SW480 (cell line): ENCODE data around the gene TNIP2.
"Not testable (repeated sequence)": the region's sequence is repeated elsewhere in the genome, so short reads cannot be mapped to it uniquely, and the experiment has no call there.

Source experiments
- DNase-seq: peaks from one replicate; pipeline ENCODE4 v3.0.0-alpha.2; 2016; ENCODE audit warnings: low spot score

TNIP2 gene

GRCh38 chr4:2768921-2769336 lies 12.8 kb upstream of the TNIP2 start:
- no peak for DNase-seq

DNA sequence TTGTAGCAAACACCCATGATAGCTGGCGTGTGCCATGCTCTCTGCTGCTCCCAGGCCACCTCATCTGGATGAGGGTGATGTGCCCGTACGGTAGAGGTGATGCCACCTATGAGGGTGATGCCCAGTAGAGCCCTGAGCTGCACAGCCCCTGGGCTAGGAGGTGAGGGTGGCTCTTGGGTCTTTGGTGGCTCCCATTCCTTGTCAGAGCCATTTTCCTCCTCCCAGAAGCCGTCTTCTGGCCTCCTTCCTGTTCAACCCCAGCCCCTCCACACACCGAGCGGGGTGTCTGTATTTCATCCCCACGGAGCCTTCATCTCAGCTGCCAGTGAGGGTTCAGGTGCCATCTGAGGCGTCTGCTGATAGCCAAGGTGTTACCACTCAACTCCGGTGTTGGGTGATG lies 12.0 kb upstream of the TNIP2 start:
- DNase-seq = no peak

DNA sequence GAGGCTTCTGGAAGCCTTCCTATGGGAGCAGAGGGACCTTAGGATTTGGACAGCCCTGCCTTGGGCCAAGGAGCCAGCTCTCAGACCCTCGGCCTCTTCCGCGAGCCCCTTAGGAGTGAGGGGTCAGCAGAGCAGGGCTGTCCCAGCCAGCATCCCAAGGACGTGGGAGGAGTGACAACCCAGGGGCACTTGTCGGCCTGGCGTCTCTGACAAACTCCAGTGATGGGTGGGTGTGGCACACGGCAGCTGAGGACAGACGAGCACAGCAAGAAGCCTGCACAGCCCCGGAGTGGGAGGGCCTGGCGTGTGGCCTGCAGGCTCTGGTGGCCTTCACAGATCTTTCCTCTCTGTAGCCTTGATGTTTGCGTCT lies 11.6 kb upstream of the TNIP2 start:
- DNase-seq = no peak

DNA sequence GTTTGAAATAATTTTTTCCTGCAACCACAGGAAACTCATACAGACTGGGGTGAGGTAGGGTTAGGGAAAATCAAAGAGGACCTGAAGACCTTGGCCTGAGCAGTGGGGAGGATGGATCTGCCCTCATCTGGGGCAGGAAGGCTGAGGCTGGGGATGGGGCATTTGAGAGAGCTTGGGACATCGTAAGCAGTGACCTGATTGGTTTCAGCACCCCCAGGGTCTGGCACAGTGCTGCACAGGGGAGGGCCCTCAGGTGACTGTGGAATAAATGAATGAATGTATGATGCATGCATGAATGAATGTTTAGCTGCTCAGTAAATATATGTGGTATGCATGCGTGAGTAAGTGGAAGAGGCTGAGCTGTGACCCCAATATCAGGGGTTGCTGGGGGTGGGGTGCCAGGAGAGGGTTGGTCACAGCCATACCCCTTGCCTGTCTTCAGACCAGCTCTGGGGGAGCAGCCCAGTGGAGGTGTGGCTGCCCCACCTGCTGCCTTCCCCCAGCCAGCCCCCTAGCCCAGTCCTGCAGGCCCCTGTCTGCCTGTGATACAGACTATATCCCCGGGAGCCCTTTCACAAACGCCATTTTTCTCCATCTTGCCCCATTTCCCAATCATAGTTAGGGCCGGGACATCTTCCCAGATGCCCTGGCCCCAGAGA lies 11.0 kb upstream of the TNIP2 start:
- DNase-seq = no peak

DNA sequence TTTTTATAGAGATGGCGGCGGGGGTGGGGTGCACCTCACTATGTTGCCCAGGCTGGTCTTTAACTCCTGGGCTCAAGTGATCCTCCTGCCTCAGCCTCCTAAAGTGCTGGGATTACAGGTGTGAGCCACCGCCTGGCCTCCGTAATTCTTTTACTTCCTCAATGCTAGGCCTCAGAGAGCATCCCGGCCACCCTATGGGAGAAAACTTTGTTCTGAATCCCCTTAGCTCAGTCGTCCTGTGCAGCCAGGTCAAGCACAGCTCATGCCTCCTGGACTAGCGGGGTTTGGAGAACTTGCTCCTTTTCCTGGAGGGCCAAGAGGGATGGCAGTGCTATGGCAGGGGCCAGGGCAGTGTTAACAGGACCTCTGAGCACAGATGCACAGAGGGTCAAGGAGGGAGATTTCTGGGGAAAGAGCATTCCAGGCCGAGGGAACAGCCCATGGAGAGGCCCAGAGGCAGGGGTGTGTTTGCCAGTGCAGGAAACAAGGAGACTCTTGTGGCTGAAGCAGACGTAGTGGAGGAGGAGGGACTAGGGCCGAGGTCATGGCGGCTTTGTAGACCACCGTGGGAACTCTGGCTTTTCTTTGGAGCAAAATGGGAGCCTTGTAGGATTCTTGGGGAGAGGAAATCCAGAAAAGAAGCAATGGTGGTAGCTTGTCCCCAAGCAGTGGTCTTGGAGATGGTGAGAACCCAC lies 9.8 kb upstream of the TNIP2 start:
- DNase-seq = no peak

- no peak for DNase-seq
These were observed 7.4 kb upstream of the TNIP2 start for GRCh38 chr4:2763511-2763967.

DNA sequence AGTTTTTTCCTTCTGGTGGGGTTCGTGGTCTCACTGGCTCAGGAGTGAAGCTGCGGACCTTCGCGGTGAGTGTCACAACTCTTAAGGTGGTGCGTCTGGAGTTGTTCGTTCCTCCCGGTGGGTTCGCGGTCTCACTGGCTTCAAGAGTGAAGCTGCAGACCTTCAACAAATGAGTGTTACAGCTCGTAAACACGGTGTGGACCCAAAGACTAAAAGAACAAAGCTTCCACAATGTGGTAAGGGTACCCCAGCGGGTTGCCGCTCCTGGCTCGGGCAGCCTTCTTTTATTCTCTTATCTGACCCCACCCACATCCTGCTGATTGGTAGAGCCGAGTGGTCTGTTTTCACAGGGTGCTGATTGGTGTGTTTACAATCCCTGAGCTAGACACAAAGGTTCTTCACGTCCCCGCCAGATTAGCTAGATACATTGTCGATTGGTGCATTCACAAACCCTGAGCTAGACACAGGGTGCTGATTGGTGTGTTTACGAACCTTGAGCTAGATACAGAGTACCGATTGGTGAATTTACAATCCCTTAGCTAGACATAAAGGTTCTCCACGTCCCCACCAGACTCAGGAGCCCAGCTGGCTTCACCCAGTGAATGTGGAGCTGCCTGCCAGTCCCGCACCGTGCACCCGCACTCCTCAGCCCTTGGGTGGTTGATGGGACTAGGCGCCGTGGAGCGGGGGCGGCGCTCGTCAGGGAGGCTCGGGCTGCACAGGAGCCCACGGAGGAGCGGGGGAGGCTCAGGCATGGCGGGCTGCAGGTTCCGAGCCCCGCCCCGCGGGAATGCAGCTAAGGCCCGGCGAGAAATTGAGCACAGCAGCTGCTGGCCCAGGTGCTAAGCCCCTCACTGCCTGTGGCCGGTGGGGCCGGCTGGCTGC lies 6.6 kb upstream of the TNIP2 start:
- not testable (repeated sequence) for DNase-seq

DNA sequence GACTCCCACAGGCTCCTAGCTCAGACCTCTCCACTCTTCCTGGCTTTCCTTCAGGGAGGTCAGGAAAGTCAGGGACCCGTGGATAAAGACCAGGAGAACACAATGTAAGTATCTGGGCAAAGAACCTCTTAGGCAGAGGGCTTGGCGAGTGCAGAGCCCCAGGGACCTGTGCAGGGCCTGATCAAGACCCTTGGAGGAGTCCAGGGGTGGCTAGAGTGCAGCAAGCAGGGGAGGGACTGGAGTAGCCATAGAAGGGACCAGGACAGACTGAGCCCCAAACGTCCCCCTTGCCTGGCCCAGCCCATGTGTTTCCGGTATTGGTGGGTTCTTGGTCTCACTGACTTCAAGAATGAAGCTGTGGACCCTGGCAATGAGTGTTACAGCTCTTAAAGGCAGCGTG lies 5.9 kb upstream of the TNIP2 start:
- no peak for DNase-seq

- DNase-seq = peak; percentile 52
These were observed 5.1 kb upstream of the TNIP2 start for GRCh38 chr4:2761035-2761923.

- DNase-seq = no peak
These were observed 1.3 kb upstream of the TNIP2 start for GRCh38 chr4:2757426-2757825.

GRCh38 chr4:2756691-2757350 lies 685 bp upstream of the TNIP2 start:
- no peak for DNase-seq

GRCh38 chr4:2754848-2755819 lies 1.0 kb downstream of the TNIP2 start:
- no peak for DNase-seq

DNA sequence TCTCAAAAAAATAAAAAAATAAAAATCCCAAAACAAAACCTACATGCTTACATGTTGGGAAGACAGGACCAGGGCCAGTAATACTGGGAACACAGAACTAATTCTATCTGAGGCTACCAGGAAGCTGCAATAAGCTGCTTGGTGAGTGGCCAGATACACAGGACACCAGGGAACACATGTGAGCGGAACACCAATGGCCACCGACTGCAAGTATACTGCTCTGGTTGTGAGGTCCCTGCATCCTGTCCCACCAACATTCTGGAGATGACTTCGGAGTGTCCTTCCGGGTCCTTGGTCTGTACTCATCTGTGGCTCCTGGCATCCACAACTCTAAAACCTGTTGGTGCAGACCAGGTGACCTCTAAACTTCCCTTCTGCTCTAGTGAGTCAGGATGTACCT lies 2.7 kb downstream of the TNIP2 start:
- DNase-seq = no peak

DNA sequence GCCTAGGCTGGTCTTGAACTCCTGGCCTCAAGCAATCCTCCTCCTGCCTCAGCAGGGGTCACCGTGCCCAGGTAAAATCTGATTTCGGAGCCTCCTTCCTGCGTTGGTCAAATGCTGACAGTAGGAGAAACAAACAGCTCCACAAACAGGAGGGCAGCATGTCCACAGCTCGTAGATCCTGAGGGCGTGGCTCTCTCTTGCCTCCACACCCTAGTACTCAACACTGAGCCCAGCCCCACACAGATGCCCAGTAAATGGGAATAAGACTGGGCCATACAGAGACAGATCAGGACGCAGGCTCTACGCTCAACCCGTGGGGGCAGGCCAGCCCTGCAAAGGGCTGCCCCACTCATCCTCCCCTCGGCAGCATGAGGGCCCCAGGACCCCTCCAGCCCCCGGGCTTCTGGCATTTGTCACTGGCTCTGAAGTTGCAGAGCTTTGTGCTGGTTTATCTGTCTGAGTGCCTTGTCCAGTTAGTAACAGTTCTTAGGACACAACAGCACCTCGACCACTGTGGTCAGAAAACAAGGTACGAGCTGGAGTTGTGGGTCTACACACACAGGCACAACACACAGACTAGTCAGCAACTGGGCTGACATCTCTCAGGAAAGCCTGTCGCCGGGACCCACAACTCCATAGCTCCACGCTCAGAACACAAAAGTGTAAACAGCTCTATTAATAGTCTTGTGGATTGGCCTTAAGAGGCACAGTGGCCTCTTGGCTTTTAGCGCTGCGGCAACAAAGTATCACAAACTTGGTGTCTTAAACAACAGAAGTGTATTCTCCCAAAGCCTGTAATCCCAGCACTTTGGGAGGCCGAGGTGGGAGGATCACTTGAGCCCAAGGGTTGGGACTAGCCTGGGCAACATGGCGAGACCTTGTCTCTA lies 5.2 kb downstream of the TNIP2 start:
- no peak for DNase-seq

GRCh38 chr4:2746891-2747695 lies 9.0 kb downstream of the TNIP2 start:
- no peak for DNase-seq

GRCh38 chr4:2745981-2746806 lies 9.9 kb downstream of the TNIP2 start:
- peak; percentile 32 for DNase-seq

GRCh38 chr4:2745516-2745915 lies 10.6 kb downstream of the TNIP2 start:
- DNase-seq = no peak
